GM12892 (cell line): Measurements from ENCODE around the gene IL6ST.

Experiments used
- POLR2A ChIP-seq: IDR thresholded peaks from 2 replicates; pipeline ENCODE4 v1.6.1; 2011; ENCODE audit warnings: low read depth, low read length, control low read depth
- POLR2AphosphoS5 ChIP-seq: IDR thresholded peaks from 2 replicates; pipeline ENCODE4 v1.6.1; 2011; ENCODE audit warnings: low read depth, low read length, control low read depth
- TAF1 ChIP-seq: IDR thresholded peaks from 2 replicates; pipeline ENCODE4 v1.6.1; 2011; ENCODE audit warnings: low read depth, mild to moderate bottlenecking, control low read depth, low read length, borderline replicate concordance

- TF ChIP-seq POLR2A (no peak), TAF1 (no peak), POLR2AphosphoS5 (no peak)
Measured at GRCh38 chr5:55933377-55934114, 61.2 kb downstream of the IL6ST start.
